HCT116 (cell line): ENCODE measurements around the gene EHMT1. TPM values are rescaled to one million over a fixed set of nuclear protein-coding genes. Genes with fewer than 3 reads are reported as not detected.

Source experiments
- ATAC-seq: fragments of 200-7000 bp; cut with Tn5 transposase; 2 replicates; pipeline ENCODE4 v1.9.1; 2020; ENCODE audit warnings: mild to moderate bottlenecking, moderate library complexity
- BruUV-seq: library from RNA; stranded (reverse); fragments of 400-500 nt; replicated peaks from 2 replicates; lab custom pipeline; 2021; lab: Mats Ljungman, UMichigan
- CTCF ChIA-PET: fragments of 300-600 bp; sonication (Branson Sonifier 250); formaldehyde crosslinking; loops from one replicate; lab custom pipeline; 2021; ENCODE audit warnings: antibody characterized with exemption; lab: Charles Lee
- POLR2A ChIA-PET: fragments of 300-600, 350-600 bp; sonication (Branson Sonifier 250); formaldehyde crosslinking; loops from one replicate; lab custom pipeline; 2021; ENCODE audit warnings: antibody characterized with exemption; lab: Charles Lee
- RAD21 ChIA-PET, 2 experiments: fragments of 300-600 bp; sonication (Branson Sonifier 250); formaldehyde crosslinking; loops; one replicate each; lab custom pipeline; 2023; ENCODE audit warnings: low total read pairs in 2 of 2; ENCODE audit not compliant: uncharacterized antibody in 2 of 2, unreplicated experiment in 2 of 2, low non-redundant PET in 1 of 2; lab: Charles Lee
- DNase-seq: peaks from one replicate; pipeline ENCODE4 v3.0.0-alpha.2; 2010; ENCODE audit warnings: low read depth, low spot score
- H2AFZ ChIP-seq: fragments of 200-600 bp; shearing (Covaris generic), sonication (generic); 2 replicates; pipeline ENCODE4 v1.6.1; 2017; ENCODE audit warnings: low read depth, mixed run types, mixed read lengths, antibody characterized with exemption, low read length; ENCODE audit not compliant: poor library complexity, severe bottlenecking
- H3K27ac ChIP-seq: 2 replicates; pipeline ENCODE4 v1.5.1; 2012; ENCODE audit warnings: low read depth, low read length
- H3K27me3 ChIP-seq: fragments of 200-600 bp; sonication (generic); 2 replicates; pipeline ENCODE4 v1.6.1; 2016; ENCODE audit warnings: mixed run types, low read length, mixed read lengths; ENCODE audit not compliant: insufficient read depth
- H3K36me3 ChIP-seq, 2 experiments: fragments of 200-500 bp in 1 of 2; fragments of 200-600 bp in 1 of 2; sonication (Bioruptor generic) in 1 of 2; sonication (generic) in 1 of 2; 2 replicates each; pipeline versions ENCODE4 v1.5.1 to v1.6.1; 2014 to 2016; ENCODE audit warnings: low read length in 2 of 2, inconsistent platforms in 1 of 2, mixed read lengths in 1 of 2, mixed run types in 1 of 2; ENCODE audit not compliant: insufficient read depth in 2 of 2, control insufficient read depth in 1 of 2
- H3K4me1 ChIP-seq, 2 experiments: fragments of 200-600 bp in 1 of 2; sonication (generic) in 1 of 2; 2 replicates each; pipeline versions ENCODE4 v1.5.1 to v1.6.1; 2012 to 2017; ENCODE audit warnings: low read length in 2 of 2, inconsistent platforms in 1 of 2, mild to moderate bottlenecking in 1 of 2, mixed read lengths in 1 of 2, mixed run types in 1 of 2, moderate library complexity in 1 of 2; ENCODE audit not compliant: insufficient read depth in 2 of 2, control insufficient read depth in 1 of 2
- H3K4me2 ChIP-seq: fragments of 200-600 bp; sonication (generic); 2 replicates; pipeline ENCODE4 v1.6.1; 2017; ENCODE audit warnings: mixed run types, low read length, mixed read lengths
- H3K4me3 ChIP-seq, 2 experiments: fragments of 200-600 bp in 1 of 2; sonication (generic) in 1 of 2; replicated peaks in 1 of 2; 2 replicates each; pipeline ENCODE4 v1.5.1; 2011 to 2016; ENCODE audit warnings: low read length in 2 of 2, control low read depth in 1 of 2, low read depth in 1 of 2, mild to moderate bottlenecking in 1 of 2, mixed read lengths in 1 of 2, mixed run types in 1 of 2
- H3K79me2 ChIP-seq: fragments of 200-600 bp; sonication (generic); 2 replicates; pipeline ENCODE4 v1.6.1; 2017; ENCODE audit warnings: mild to moderate bottlenecking, mixed run types, low read length, moderate library complexity, mixed read lengths; ENCODE audit not compliant: insufficient read depth
- H3K9ac ChIP-seq: fragments of 200-600 bp; sonication (generic); 2 replicates; pipeline ENCODE4 v1.6.1; 2016; ENCODE audit warnings: low read length, mixed read lengths
- H3K9me2 ChIP-seq: fragments of 200-600 bp; sonication (generic), shearing (Covaris generic); 2 replicates; pipeline ENCODE4 v1.6.1; 2017; ENCODE audit warnings: mixed run types, mild to moderate bottlenecking, moderate library complexity; ENCODE audit not compliant: insufficient read depth
- H3K9me3 ChIP-seq, 2 experiments: fragments of 200-500 bp in 1 of 2; fragments of 200-600 bp in 1 of 2; sonication (Bioruptor generic) in 1 of 2; sonication (generic) in 1 of 2; 2 replicates each; pipeline ENCODE4 v1.6.1; 2014 to 2017; ENCODE audit warnings: low read length in 2 of 2, mixed read lengths in 2 of 2, inconsistent platforms in 1 of 2, low read depth in 1 of 2, mild to moderate bottlenecking in 1 of 2, mixed run types in 1 of 2, moderate library complexity in 1 of 2; ENCODE audit not compliant: control insufficient read depth in 1 of 2, insufficient read depth in 1 of 2
- H4K20me1 ChIP-seq: fragments of 200-600 bp; sonication (generic), shearing (Covaris generic); 2 replicates; pipeline ENCODE4 v1.6.1; 2017; ENCODE audit warnings: mixed run types, mild to moderate bottlenecking, moderate library complexity; ENCODE audit not compliant: insufficient read depth
- CTCF ChIP-seq, 3 experiments: fragments of 200-600 bp in 1 of 3; sonication (generic) in 1 of 3; IDR thresholded peaks in 2 of 3; conservative IDR thresholded peaks in 1 of 3; 2 replicates each; pipeline ENCODE4 v1.5.1; 2012 to 2017; ENCODE audit warnings: low read depth in 2 of 3, low read length in 2 of 3, antibody characterized with exemption in 1 of 3, borderline replicate concordance in 1 of 3, control low read depth in 1 of 3, mild to moderate bottlenecking in 1 of 3, mixed read lengths in 1 of 3, mixed run types in 1 of 3, moderate library complexity in 1 of 3; ENCODE audit not compliant: insufficient read depth in 1 of 3
- EGR1 ChIP-seq: IDR thresholded peaks from 2 replicates; pipeline ENCODE4 v1.6.1; 2012; ENCODE audit warnings: low read depth
- ELF1 ChIP-seq: IDR thresholded peaks from 2 replicates; pipeline ENCODE4 v1.6.1; 2012; ENCODE audit warnings: low read depth, borderline replicate concordance
- EZH2 ChIP-seq: fragments of 200-600 bp; sonication (generic); IDR thresholded peaks from 2 replicates; pipeline ENCODE4 v1.6.1; 2017; ENCODE audit warnings: antibody characterized with exemption, mixed run types
- EZH2phosphoT487 ChIP-seq: fragments of 200-600 bp; IDR thresholded peaks from 2 replicates; pipeline ENCODE4 v1.6.1; 2018; ENCODE audit warnings: antibody characterized with exemption, borderline replicate concordance
- JUND ChIP-seq: IDR thresholded peaks from 2 replicates; pipeline ENCODE4 v1.6.1; 2012
- POLR2A ChIP-seq: IDR thresholded peaks from 2 replicates; pipeline ENCODE4 v1.7.0; 2011; ENCODE audit warnings: borderline replicate concordance; ENCODE audit not compliant: insufficient read depth, insufficient read length; ENCODE audit errors: extremely low read depth
- SP1 ChIP-seq: IDR thresholded peaks from 2 replicates; pipeline ENCODE4 v1.6.1; 2012; ENCODE audit warnings: low read depth
- SRF ChIP-seq: IDR thresholded peaks from 2 replicates; pipeline ENCODE4 v1.6.1; 2012; ENCODE audit warnings: low read depth
- YY1 ChIP-seq: IDR thresholded peaks from 2 replicates; pipeline ENCODE4 v1.6.1; 2011; ENCODE audit warnings: low read length, low read depth, moderate library complexity, mild to moderate bottlenecking; ENCODE audit not compliant: insufficient replicate concordance; ENCODE audit errors: extremely low read depth
- intact Hi-C: fragments of 100-400 bp; cut with micrococcal nuclease; formaldehyde crosslinking; loops from 2 replicates; pipeline ENCODE4 v1.10.0; 2022
- total RNA-seq: library from RNA; stranded (reverse); gene quantifications from one replicate; pipeline ENCODE4 v1.2.1, GENCODE V29; 2021; ENCODE audit not compliant: unreplicated experiment

The EHMT1 gene
- total RNA-seq, 1 experiment from 2014 or later, result 86.1 TPM

GRCh38 chr9:137586854-137587253, 32.0 kb upstream of the EHMT1 start:
- no peak for ATAC-seq
- BruUV-seq, result no TSS peak
- no peak overlapping the region for H3K27ac ChIP-seq
- H3K27me3 ChIP-seq, result no peaks in the 10 kb centered on the region
- CTCF ChIA-PET, result no interaction called here
- H3K9ac ChIP-seq, result no peak overlapping the region
- H3K9me2 ChIP-seq, result no peaks in the 10 kb centered on the region
- POLR2A ChIA-PET, result no interaction called here
- H2AFZ ChIP-seq, result no peak overlapping the region
- intact Hi-C loops, result no loop called here
- H3K4me1 ChIP-seq, result peaks cover 11 to 20% of the 10 kb centered on the region in 2 experiments; a peak in 2 of 4 replicates
- RAD21 ChIA-PET, result no interaction called here
- H3K79me2 ChIP-seq, result peaks cover 79% of the 10 kb centered on the region
- H3K4me3 ChIP-seq, result no peak overlapping the region
- no peaks in the 10 kb centered on the region for H3K9me3 ChIP-seq
- no peak overlapping the region for H3K4me2 ChIP-seq
- no peak for TF ChIP-seq JUND
- no peak for TF ChIP-seq YY1
- no peak for TF ChIP-seq EGR1
- no peak for TF ChIP-seq EZH2phosphoT487
- no peak for TF ChIP-seq SRF
- no peak for TF ChIP-seq EZH2
- no peak for TF ChIP-seq POLR2A
- TF ChIP-seq ELF1, result no peak
- TF ChIP-seq SP1, result no peak
- TF ChIP-seq CTCF (IDR thresholded peaks at IDR 0.05 in 2 of 3, conservative IDR thresholded peaks at IDR 0.05 in 1 of 3; ENCODE audit: borderline replicate concordance in 1 of 3, insufficient read depth in 1 of 3, low read depth in 2 of 3, low read length in 2 of 3), result no peak
- TF ChIP-seq, all 23 proteins: peak for 0
- Histone ChIP-seq H3K36me3 (peaks cover 32 to 64% of the 10 kb centered on the region in 2 experiments; a peak in 3 of 4 replicates), H4K20me1 (no peaks in the 10 kb centered on the region)
- no peak for DNase-seq
